Coronary artery (tissue), 2 donors: Measurements from ENCODE around the gene PAQR6.

Source experiments
- DNase-seq: peaks from one replicate; pipeline ENCODE4 v3.0.0-alpha.2; 2017; ENCODE audit warnings: low spot score
- H3K27ac ChIP-seq, 2 donors: fragments of 200-600 bp; sonication (generic); one replicate each; pipeline ENCODE4 v1.5.1; 2016 to 2019
- H3K4me3 ChIP-seq: fragments of 200-600 bp; sonication (generic); 2 replicates; pipeline ENCODE4 v1.5.1; 2016; ENCODE audit warnings: mild to moderate bottlenecking, moderate library complexity
- CTCF ChIP-seq: fragments of 200-600 bp; sonication (generic); IDR thresholded peaks from one replicate; pipeline ENCODE4 v1.5.1; 2019; ENCODE audit warnings: antibody characterized with exemption

The PAQR6 gene

GRCh38 chr1:156245451-156246232, 2.2 kb downstream of the PAQR6 start:
- Histone ChIP-seq H3K4me3 (peak overlapping the region; percentile 56), H3K27ac (no peak overlapping the region)
- TF ChIP-seq CTCF = no peak
- DNase-seq = no peak

- H3K4me3 ChIP-seq = no peak overlapping the region
- DNase-seq = no peak
- no peak overlapping the region for H3K27ac ChIP-seq
- TF ChIP-seq CTCF = no peak
These were observed 3.1 kb downstream of the PAQR6 start for GRCh38 chr1:156244712-156245111.

DNA sequence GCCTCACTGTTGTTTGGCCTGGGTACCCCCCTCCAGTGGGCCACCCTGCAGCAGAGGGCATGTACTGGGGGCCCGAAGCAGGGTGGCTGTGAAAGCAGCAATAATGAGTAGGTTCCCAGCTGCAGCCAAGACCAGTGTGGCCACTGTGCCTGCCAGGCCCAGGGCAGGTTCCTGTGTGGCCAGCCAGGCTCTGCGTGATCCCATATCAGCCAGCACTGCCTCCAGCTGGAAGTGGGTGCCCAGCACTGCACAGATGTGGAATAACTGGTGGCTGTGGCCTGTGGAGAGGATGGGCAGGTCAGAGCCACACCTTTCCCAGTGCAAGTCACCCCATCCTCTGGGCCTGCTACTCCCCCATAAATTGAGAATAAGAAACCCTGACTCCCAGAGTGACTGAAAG, 3.7 kb downstream of the PAQR6 start:
- no peak for TF ChIP-seq CTCF
- no peak for DNase-seq
- Histone ChIP-seq H3K4me3 (no peak overlapping the region), H3K27ac (no peak overlapping the region)

DNA sequence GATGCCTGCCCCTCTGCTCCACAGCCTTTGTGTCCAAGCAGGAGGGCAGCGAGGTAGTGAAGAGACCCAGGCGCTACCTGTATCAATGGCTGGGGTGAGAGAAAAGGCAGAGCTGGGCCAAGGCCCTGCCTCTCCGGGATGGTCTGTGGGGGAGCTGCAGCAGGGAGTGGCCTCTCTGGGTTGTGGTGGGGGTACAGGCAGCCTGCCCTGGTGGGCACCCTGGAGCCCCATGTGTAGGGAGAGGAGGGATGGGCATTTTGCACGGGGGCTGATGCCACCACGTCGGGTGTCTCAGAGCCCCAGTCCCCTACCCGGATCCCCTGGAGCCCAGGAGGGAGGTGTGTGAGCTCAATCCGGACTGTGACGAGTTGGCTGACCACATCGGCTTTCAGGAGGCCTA, 5.1 kb downstream of the PAQR6 start:
- Histone ChIP-seq H3K27ac (no peak overlapping the region), H3K4me3 (no peak overlapping the region)
- no peak for DNase-seq
- TF ChIP-seq CTCF = no peak

DNA sequence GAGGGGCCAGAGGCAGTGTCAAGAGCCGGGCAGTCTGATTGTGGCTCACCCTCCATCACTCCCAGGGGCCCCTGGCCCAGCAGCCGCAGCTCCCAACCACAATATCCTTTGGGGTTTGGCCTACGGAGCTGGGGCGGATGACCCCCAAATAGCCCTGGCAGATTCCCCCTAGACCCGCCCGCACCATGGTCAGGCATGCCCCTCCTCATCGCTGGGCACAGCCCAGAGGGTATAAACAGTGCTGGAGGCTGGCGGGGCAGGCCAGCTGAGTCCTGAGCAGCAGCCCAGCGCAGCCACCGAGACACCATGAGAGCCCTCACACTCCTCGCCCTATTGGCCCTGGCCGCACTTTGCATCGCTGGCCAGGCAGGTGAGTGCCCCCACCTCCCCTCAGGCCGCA, 5.9 kb downstream of the PAQR6 start, which contains the start of gene BGLAP:
BGLAP (plus strand) TSS at position 259 of the 400 bp plus-strand sequence; CDS start at position 307, 48 bp downstream.
- Histone ChIP-seq H3K4me3 (no peak within 1 kb of the TSS), H3K27ac (no peak within 1 kb of the TSS)
- no peak for TF ChIP-seq CTCF

DNA sequence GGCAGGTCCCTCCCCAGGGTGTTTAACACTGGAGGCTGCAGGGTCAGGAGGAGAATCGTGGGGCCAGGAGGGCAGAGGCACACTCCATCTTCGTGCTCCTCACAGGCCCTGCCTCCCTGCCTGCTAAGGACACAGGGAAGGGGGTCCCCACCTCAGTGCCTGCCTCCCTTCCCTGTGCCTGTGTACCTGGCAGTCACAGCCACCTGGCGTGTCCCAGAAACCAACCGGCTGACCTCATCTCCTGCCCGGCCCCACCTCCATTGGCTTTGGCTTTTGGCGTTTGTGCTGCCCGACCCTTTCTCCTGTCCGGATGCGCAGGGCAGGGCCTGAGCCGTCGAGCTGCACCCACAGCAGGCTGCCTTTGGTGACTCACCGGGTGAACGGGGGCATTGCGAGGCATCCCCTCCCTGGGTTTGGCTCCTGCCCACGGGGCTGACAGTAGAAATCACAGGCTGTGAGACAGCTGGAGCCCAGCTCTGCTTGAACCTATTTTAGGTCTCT, 6.5 kb downstream of the PAQR6 start:
- Histone ChIP-seq H3K4me3 (no peak overlapping the region), H3K27ac (no peak overlapping the region)
- TF ChIP-seq CTCF = no peak
- DNase-seq = no peak

More for the DNA sequence above, 5.9 kb downstream of the PAQR6 start, which contains the start of gene BGLAP:
- DNase-seq = no peak

GRCh38 chr1:156238248-156238647, 9.6 kb downstream of the PAQR6 start:
- no peak for TF ChIP-seq CTCF

More at GRCh38 chr1:156238248-156238647, 9.6 kb downstream of the PAQR6 start:
- Histone ChIP-seq H3K27ac (no peak overlapping the region), H3K4me3 (no peak overlapping the region)
- DNase-seq = no peak
